ENCODE measurements around the gene KLHL22. TPM values are rescaled to one million over a fixed set of nuclear protein-coding genes. Genes with fewer than 3 reads are reported as not detected.

Gene KLHL22
- 58.8 TPM for total RNA-seq

GRCh38 chr22:20494978-20495860 is at the start of gene KLHL22:
Gene KLHL22, minus strand, starts transcription at chr22:20495795. Its CDS starts 6,584 bp downstream, at chr22:20489211.

DNA sequence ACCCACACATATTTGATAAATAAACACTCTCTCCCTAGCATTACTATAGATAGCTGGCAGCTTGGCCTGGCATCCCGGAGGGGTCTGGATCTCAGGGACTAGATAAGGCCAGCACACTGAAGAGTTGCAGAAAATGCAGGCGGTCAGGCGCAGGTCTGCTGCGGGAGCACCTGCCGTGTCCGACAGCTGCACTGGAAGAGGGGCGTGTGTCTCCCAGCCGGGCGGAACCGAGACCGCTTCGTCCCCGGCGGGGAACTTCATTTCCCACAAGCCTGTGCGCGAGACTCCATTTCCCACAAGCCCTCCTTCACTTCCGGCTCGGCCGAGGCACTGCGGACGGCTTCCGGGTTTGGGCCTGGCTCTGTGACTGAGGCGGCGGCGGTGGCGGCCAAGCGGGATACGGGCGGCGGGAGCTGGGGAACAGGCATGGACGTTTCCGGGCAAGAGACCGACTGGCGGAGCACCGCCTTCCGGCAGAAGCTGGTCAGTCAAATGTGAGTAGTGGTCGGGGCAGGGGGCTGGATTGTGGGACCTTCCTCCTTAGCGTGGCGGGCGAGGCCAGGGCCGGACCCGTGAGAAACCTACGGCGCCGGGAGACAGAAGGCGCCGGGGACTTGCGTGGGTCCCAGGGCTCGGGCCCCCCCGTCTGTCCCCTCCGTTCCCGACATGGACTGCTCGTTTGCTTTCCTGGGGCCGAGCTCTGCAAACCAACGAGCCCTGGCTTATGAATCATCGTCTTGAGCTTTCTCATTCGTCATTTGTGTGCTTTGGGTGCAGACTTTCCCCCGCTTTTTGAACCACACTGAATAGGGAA is 11.9 kb upstream of the KLHL22 start, which contains the start of gene MED15:
MED15 (plus strand) TSS at position 358 of the 814 bp plus-strand sequence; CDS start at position 427, 69 bp downstream.

DNA sequence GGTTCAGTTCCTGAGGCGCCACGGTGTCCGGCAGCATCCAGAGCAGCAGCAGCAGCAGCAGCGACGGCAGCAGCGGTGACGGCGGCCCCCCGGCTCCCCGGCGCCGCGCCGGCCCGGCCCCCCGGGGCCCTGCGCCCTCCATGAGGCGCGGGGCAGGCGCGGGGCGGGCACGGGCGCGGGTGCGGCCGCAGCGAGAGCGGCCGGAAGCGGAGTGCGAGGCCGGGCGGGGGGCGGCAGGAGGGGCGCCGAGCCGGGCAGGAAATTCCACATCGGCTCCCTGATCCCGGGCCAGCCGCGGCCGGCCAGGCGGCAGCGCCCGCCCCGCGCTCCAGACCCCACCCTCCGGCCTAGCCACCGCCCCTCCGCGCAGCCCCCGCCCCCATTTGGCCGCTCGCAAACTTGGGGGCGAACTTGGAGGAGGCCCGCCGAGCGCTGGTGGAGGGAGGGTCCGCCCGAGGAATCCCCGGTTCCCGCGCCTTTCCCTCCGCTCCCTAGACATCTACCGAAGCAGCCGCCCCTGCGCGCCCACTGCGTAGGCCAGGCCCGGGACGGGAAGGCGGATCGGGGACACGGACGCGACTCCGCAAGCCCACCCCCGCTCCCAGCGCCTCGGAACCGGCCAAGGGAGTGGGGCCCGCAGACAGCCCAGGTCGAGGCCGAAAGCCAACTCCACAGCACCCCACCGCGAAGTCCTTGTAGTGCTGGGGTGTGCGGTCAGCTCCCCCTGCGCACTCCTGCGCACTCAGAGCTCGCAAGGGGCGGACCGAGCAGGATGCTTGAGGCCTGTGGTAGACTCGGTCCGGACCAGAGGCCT is 57.8 kb downstream of the KLHL22 start, which contains the start of gene SCARF2:
SCARF2 (minus strand) TSS at position 213 of the 814 bp plus-strand sequence; CDS start at position 142, 71 bp downstream.

DNA sequence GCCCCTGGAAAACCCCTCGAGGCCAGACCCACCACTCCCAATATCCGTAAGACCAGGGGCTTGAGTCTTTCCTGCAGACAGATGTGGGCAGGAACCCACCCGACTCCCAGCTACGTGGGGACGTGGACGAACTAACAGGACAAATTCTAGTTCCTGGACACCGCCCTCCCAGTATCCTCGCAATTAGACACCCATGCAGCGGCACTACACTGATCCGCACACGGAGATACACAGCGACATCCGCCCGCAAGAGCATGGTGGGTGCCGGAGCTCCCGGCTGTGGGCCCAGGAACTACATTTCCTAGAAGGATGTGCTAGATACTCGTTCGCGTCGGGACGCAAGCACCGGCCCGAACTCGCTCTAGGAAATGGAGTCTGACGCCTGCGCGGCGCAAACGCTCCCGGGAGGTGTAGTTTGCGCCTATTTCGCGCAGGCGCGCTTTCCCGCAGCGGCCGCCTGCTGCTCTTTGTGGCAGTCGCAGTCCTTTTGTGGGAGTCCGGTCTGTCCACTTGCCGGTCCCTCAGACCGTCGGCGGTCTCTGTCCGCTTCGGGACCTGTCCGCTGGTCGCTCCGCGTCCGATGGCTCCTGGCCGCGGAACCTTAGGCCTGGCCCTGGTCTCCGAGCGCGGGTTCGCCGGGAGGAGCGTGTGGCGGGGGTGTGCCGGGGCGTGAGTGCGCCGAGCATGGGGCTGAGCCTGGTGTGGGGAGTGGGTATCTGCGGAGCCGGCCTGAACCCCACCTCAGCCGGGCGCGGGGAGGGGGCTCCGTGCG is 101.7 kb downstream of the KLHL22 start, which contains the start of gene ZNF74:
ZNF74 (plus strand) TSS at position 447 of the 772 bp plus-strand sequence. CDS start 478 bp downstream, outside the sequence.

Small RNA genes within 50 kb of the gene (small RNA-seq; reads per million reads assigned to genes)
- gene RF00019 (not detected), gene RN7SL812P (not detected), gene RNU6-225P (not detected), gene RNY1P9 (1.3 reads per million, percentile 81 among the genes with 10 or more reads in this experiment)

Other genes starting within 250 kb of the KLHL22 start
- 12.5 TPM for gene RTN4R, start 227.5 kb downstream of the KLHL22 start, total RNA-seq
- 42.2 TPM for gene DGCR6L, start 175.7 kb downstream of the KLHL22 start, total RNA-seq
- 26.1 TPM for gene ZNF74, start 101.6 kb downstream of the KLHL22 start, total RNA-seq
- gene SCARF2, start 58.0 kb downstream of the KLHL22 start, total RNA-seq, result 3.5 TPM
- 17.3 TPM for gene MED15, start 11.8 kb upstream of the KLHL22 start, total RNA-seq

All from diencephalon (tissue), 1 donor.